Renal cortical epithelial cell (primary cell): Measurements from ENCODE around the gene MEGF6. TPM values are rescaled to one million over a fixed set of nuclear protein-coding genes. Genes with fewer than 3 reads are reported as not detected.
A peak's percentile ranks its signal among the peaks of the same experiment; 100 is the strongest.
"Not testable (repeated sequence)": the region's sequence is repeated elsewhere in the genome, so short reads cannot be mapped to it uniquely, and the experiment has no call there.

Experiments
- DNase-seq: peaks from one replicate; pipeline ENCODE4 v3.0.0-alpha.2; 2011; ENCODE audit warnings: low read depth
- total RNA-seq: library from RNA; depleted of rRNA; stranded (reverse); fragments of >200 nt; gene quantifications from 2 replicates; pipeline ENCODE4 v1.2.3, GENCODE V29; 2014

Gene MEGF6
- total RNA-seq, 1 donor from 2014 or later: 5.7 TPM

DNA sequence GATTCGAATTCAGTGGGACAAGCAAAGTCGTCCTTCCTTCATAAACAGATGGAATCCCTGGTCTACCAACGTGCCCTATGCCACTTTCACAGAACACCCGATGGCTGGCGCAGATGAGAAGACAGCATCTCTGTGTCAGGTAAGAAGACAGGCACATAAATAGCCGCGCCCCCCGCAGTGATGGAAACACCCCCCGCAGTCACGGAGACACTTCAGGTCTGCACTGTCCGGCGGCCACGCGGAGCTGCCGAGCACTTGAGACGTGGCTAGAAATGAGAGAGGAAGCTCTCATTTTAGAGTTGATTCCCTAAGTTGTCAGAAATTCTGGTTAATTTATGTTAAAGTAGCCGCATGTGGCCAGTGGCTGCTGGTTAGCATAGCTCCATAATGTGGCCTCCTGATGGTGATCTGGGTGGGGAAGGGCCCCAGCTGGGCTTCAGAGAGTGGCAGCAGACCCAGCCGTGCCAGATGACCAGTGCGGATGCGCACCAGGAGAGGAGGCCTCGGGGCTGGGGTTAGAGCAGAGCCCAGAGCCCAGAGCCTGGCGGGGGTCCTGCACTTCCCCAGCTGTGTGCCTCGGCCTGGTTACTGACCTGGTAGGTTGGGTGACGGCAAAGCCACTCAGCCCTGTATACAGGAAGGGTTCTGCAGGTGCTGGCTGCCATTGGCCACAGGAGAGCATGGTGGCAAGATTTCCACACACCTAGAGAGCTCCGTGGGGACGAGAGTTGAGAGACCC lies 16.4 kb upstream of the MEGF6 start:
- no peak for DNase-seq

DNA sequence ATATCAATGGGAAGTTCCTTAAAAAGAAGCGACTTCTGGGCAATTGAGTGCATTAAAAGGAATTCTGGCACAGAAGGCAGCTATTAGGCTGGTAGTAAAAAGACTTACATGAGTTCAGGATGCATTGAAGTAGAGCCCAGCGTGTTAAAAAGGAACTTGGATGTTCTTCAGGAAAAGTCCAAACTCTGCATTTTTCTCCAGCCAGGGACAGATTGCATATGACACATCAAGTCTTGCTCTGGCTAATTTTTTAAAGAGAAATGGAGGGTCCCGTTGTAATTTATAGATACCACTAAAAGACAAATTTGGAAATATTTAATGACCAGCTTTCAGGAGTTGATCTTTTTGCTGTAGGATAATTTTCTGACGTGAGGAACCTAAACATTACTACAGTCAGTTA lies 14.7 kb upstream of the MEGF6 start:
- DNase-seq: no peak

DNA sequence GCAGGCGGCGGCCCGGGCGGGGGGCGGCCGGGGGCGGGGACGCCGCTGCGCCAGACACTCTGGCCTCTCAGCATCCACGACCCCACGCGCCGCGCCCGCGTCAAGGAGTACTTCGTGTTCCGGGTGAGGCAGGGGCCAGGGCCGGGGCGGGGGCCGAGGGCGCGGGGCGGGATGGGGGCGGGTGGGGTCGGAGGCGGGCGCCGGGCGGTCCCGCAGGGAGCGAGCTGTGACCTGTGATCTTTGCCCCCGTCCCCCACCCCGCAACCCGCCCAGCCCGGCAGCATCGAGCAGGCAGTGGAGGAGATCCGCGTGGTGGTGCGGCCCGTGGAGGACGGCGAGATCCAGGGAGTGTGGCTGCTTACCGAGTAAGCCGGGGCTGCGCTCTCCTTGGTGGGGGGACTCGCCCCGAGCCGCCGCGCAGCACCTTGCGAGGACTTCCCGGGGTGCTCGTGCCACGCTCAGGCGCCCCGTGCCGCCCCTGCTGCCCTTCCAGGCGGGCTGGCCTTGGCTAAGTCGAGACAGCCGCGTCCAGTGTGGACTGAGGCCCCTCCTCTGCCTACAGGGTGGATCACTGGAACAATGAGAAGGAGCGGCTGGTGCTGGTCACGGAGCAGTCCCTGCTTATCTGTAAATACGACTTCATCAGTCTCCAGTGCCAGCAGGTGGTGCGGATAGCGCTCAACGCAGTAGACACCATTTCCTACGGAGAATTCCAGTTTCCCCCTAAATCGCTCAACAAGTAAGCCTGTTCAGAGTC lies 14.0 kb upstream of the MEGF6 start:
- DNase-seq: peak; percentile 39

GRCh38 chr1:3624200-3625136 lies 13.2 kb upstream of the MEGF6 start, which contains the start of gene TPRG1L:
Gene TPRG1L, plus strand, starts transcription at chr1:3625015. Its CDS starts 58 bp downstream, at chr1:3625073.
- DNase-seq: peak; percentile 81

DNA sequence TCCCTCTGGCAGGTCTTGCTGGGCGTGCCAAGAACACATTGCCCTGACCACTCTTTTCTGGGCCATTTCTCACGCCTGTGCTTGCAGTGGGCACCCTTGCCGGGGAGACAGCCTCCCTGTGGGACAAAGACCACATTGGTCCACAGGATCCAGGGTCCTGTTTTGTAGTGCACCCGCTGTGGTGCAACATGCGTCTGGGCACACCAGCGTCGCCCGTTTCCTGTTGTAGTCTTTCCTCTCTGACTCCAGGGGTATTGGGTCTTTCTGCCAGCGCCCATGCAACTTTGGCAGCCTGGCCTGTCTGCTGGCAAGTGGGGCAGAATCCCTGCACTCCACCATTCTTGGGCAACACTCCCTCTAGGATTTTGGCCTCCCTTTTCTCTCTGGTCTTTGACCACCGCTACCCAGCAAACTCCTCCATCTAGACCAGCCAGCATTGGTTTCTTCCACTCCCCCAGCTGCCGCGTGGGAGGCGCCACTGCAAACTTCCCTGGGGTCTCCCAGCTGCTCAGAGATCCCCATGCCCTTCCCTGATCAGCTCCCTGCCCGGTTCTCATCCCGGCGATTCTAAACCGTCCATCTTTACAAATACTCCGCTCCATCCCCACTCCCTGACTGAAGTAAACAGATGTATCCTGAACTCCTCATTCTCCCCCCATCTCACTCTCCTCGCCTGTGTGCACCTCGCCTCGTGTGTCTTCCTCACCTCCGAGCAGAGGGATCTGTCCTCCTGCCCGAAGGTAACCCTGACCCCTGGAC lies 12.3 kb upstream of the MEGF6 start:
- DNase-seq: no peak

DNA sequence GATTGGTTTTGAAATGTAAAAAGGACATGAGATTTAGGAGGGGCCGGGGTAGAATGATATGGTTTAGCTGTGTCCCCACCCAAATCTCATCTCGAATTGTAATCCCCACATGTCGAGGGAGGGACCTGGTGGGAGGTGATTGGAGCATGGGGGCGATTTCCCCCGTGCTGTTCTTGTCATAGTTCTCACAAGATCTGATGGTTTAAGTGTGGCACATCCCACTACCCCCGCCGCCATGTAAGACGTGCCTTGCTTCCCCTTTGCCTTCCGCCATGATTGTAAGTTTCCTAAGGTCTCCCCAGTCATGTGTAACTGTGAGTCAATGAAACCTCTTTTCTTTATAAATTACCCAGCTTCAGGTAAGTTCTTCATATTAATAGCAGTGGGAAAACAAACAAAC lies 10.8 kb upstream of the MEGF6 start:
- not testable (repeated sequence) for DNase-seq

DNA sequence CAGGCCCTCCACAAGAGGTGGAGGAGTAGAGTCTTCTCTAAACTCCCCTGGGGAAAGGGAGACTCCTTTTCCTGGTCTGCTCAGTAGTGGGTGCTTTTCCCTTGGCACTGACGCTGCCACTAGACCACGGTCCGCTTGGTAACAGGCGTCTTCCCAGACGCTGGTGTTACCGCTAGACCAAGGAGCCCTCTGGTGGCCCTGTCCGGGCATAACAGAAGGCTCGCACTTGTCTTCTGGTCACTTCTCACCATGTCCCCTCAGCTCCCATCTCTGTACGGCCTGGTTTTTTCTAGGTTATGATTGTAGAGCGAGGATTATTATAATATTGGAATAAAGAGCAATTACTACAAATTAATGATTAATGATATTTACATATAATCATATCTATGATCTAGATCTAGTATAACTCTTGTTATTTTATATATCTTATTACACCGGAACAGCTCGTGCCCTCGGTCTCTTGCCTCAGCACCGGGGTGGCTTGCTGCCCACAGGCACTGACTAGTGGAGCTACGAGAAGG lies 9.9 kb upstream of the MEGF6 start:
- DNase-seq: peak; percentile 49

DNA sequence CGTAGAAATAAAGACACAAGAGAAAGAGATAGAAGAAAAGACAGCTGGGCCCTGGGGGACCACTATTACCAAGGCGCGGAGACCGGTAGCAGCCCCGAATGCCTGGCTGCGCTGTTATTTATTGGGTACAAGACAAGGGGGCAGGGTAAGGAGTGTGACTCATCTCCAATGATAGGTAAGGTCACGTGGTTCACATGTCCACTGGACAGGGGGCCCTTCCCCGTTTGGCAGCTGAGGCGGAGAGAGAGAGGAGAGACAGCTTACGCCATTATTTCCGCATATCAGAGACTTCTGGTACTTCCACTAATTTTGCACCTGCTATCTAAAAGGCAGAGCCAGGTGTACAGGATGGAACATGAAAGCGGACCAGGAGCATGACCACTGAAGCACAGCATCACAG lies 9.4 kb upstream of the MEGF6 start:
- no peak for DNase-seq

- DNase-seq: peak; percentile 59
Observed at GRCh38 chr1:3618881-3619671, 7.8 kb upstream of the MEGF6 start.

DNA sequence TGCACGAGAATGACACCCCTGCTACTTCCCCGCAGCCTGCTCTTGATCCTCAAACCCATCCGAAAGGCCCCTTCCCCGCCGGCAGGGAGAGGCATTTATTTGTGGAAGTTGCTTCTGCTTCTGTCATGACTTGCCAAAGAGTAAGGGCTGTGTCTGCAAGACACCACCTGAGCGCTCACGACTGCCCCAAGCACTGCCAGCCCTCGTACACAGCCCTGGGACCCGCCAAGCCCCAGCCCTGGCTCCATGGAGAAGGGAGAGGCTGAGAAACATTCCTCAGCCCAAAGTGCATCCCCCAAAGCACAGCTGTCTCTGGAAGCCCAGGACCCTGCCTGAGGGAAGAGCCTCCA lies 7.2 kb upstream of the MEGF6 start:
- DNase-seq: no peak

DNA sequence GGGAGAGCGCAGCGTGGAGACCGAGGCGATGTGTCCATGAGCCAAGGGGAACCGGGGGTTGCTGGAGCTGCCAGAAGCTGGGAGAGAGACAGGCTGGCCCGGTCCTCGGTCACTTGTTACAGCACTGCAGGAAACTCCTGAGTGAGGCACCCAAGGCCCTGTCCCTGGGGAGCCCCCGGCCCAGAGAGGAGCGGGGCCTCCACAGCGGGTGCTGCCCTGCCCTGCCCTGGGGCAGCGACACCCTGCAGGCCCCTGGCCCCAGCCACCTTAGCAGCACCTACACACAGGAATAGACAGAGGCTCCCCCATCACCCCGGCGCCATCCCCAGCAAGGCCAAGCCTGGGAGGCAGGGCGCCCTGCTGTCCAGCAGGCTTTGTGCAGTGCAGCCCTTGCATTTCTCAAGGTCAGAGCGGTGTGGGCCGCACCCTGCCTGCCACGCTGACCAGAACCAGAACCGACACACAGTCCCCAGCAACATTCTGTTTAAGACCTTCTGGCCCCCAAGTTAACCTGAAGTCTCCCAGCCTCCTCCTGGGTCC lies 6.6 kb upstream of the MEGF6 start:
- no peak for DNase-seq

GRCh38 chr1:3616861-3617260 lies 5.6 kb upstream of the MEGF6 start:
- no peak for DNase-seq

- DNase-seq: no peak
Observed at GRCh38 chr1:3614755-3615742, 3.7 kb upstream of the MEGF6 start.

GRCh38 chr1:3612123-3612522 lies 815 bp upstream of the MEGF6 start:
- DNase-seq: no peak

GRCh38 chr1:3610527-3611169 lies 660 bp downstream of the MEGF6 start:
- DNase-seq: no peak

DNA sequence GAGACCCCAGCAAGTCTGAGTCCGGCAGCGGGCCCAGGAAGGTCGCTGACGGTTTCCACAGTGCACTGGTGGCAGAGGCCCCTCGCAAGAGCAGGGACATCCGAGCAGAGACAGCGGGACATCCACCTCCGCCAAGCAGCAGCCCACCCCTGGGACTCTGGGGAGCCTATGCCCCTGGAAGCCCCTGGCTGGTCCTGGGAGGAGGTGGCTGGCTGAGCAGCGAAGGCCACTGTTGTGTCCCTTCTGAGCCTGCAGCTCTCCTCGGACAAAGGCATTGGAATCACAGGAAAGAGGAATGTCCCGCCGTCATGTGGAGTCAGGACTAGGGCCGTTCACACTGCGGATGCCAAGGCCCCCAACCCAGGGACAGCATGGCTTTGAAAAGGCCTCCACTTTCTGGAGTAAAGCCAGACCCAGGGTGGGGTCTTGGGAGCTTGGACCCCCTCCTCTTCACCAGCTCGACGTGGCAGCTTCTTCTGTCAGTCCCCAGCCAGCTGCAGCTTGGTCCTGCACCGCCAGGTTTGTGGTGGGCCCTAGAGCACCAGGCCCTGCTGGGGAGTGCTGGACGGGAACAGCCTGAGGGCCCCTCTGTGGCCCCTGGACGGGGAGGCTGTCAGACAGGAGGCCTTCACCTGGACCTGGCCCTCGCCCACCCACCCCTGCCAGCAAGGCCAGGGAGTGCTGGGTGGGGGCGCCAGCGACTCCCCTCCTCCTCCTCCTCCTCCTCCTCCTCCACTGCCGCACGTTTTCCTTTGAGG lies 1.4 kb downstream of the MEGF6 start:
- DNase-seq: no peak

GRCh38 chr1:3609016-3609768 lies 2.1 kb downstream of the MEGF6 start:
- DNase-seq: no peak
